ENCODE data around the gene PTPRD. TPM values are rescaled to one million over a fixed set of nuclear protein-coding genes. Genes with fewer than 3 reads are reported as not detected.
A peak's percentile ranks its signal among the peaks of the same experiment; 100 is the strongest.

The PTPRD gene
- total and polyA plus RNA-seq, 2 donors from 2014 or later: 6.4 to 78.9 TPM

GRCh38 chr9:8613346-8613825, 1999.4 kb downstream of the PTPRD start:
- Histone ChIP-seq H3K4me3 (ENCODE audit: low read length in 3 of 3) (no peak overlapping the region), H3K4me1 (ENCODE audit: control insufficient read depth in 2 of 3, insufficient read depth in 2 of 3, low read depth in 1 of 3, low read length in 3 of 3) (no peaks in the 10 kb centered on the region), H3K9me3 (ENCODE audit: control insufficient read depth in 2 of 3, insufficient read depth in 1 of 3, low read length in 3 of 3) (no peaks in the 10 kb centered on the region), H3K9ac (ENCODE audit: low read length in 3 of 3) (no peak overlapping the region), H3K27ac (ENCODE audit: low read depth in 2 of 2, low read length in 2 of 2) (peak overlapping the region in 1 of 2 donors; percentile 16), H3K27me3 (ENCODE audit: control insufficient read depth, insufficient read depth, low read length) (no peaks in the 10 kb centered on the region), H3K36me3 (ENCODE audit: control insufficient read depth in 2 of 3, insufficient read depth in 3 of 3, low read length in 3 of 3) (no peaks in the 10 kb centered on the region)
- DNase-seq (no peak), FAIRE-seq (no peak)
- intact Hi-C loops (cut with DNase I): no loop called here
- no peak for TF ChIP-seq CTCF (IDR thresholded peaks at IDR 0.05; ENCODE audit: borderline replicate concordance, extremely low read depth, insufficient read depth)

GRCh38 chr9:8611153-8611552, 2001.6 kb downstream of the PTPRD start:
- no peak overlapping the region for H3K4me3 ChIP-seq (ENCODE audit: low read length in 3 of 3)
- no peak for DNase-seq
- no peak for TF ChIP-seq CTCF (IDR thresholded peaks at IDR 0.05; ENCODE audit: borderline replicate concordance, extremely low read depth, insufficient read depth)
- H3K36me3 ChIP-seq (ENCODE audit: control insufficient read depth in 2 of 3, insufficient read depth in 3 of 3, low read length in 3 of 3): no peaks in the 10 kb centered on the region
- intact Hi-C loops (cut with DNase I): no loop called here
- no peaks in the 10 kb centered on the region for H3K27me3 ChIP-seq (ENCODE audit: control insufficient read depth, insufficient read depth, low read length)
- no peaks in the 10 kb centered on the region for H3K4me1 ChIP-seq (ENCODE audit: control insufficient read depth in 2 of 3, insufficient read depth in 2 of 3, low read depth in 1 of 3, low read length in 3 of 3)
- no peak overlapping the region for H3K27ac ChIP-seq (ENCODE audit: low read depth in 2 of 2, low read length in 2 of 2)
- FAIRE-seq: no peak
- H3K9me3 ChIP-seq (ENCODE audit: control insufficient read depth in 2 of 3, insufficient read depth in 1 of 3, low read length in 3 of 3): no peaks in the 10 kb centered on the region
- no peak overlapping the region for H3K9ac ChIP-seq (ENCODE audit: low read length in 3 of 3)

GRCh38 chr9:8610256-8610655, 2002.5 kb downstream of the PTPRD start:
- TF ChIP-seq CTCF (IDR thresholded peaks at IDR 0.05; ENCODE audit: borderline replicate concordance, extremely low read depth, insufficient read depth): no peak
- H3K9me3 ChIP-seq (ENCODE audit: control insufficient read depth in 2 of 3, insufficient read depth in 1 of 3, low read length in 3 of 3): no peaks in the 10 kb centered on the region
- no peak overlapping the region for H3K9ac ChIP-seq (ENCODE audit: low read length in 3 of 3)
- no peaks in the 10 kb centered on the region for H3K4me1 ChIP-seq (ENCODE audit: control insufficient read depth in 2 of 3, insufficient read depth in 2 of 3, low read depth in 1 of 3, low read length in 3 of 3)
- no peak overlapping the region for H3K27ac ChIP-seq (ENCODE audit: low read depth in 2 of 2, low read length in 2 of 2)
- H3K27me3 ChIP-seq (ENCODE audit: control insufficient read depth, insufficient read depth, low read length): no peaks in the 10 kb centered on the region
- DNase-seq (no peak), FAIRE-seq (no peak)
- H3K36me3 ChIP-seq (ENCODE audit: control insufficient read depth in 2 of 3, insufficient read depth in 3 of 3, low read length in 3 of 3): no peaks in the 10 kb centered on the region
- H3K4me3 ChIP-seq (ENCODE audit: low read length in 3 of 3): no peak overlapping the region
- intact Hi-C loops (cut with DNase I): no loop called here

GRCh38 chr9:8605096-8605495, 2007.7 kb downstream of the PTPRD start:
- intact Hi-C loops (cut with DNase I): no loop called here
- DNase-seq: no peak
- no peak for TF ChIP-seq CTCF (IDR thresholded peaks at IDR 0.05; ENCODE audit: borderline replicate concordance, extremely low read depth, insufficient read depth)
- Histone ChIP-seq H3K27me3 (ENCODE audit: control insufficient read depth, insufficient read depth, low read length) (no peaks in the 10 kb centered on the region), H3K4me3 (ENCODE audit: low read length in 3 of 3) (no peak overlapping the region), H3K4me1 (ENCODE audit: control insufficient read depth in 2 of 3, insufficient read depth in 2 of 3, low read depth in 1 of 3, low read length in 3 of 3) (no peaks in the 10 kb centered on the region), H3K9me3 (ENCODE audit: control insufficient read depth in 2 of 3, insufficient read depth in 1 of 3, low read length in 3 of 3) (no peaks in the 10 kb centered on the region), H3K9ac (ENCODE audit: low read length in 3 of 3) (no peak overlapping the region), H3K27ac (ENCODE audit: low read depth in 2 of 2, low read length in 2 of 2) (no peak overlapping the region), H3K36me3 (ENCODE audit: control insufficient read depth in 2 of 3, insufficient read depth in 3 of 3, low read length in 3 of 3) (no peaks in the 10 kb centered on the region)
- no peak for FAIRE-seq

All from kidney (tissue), 14 donors.